ENCODE results near the gene UBD. TPM values are rescaled to one million over a fixed set of nuclear protein-coding genes. Genes with fewer than 3 reads are reported as not detected.

The UBD gene
- total and polyA plus RNA-seq, 2 of the 13 experiments (the other 11 are each of a cell fraction or from before 2014, with no cell fraction given), result 13.9 to 172 TPM

DNA sequence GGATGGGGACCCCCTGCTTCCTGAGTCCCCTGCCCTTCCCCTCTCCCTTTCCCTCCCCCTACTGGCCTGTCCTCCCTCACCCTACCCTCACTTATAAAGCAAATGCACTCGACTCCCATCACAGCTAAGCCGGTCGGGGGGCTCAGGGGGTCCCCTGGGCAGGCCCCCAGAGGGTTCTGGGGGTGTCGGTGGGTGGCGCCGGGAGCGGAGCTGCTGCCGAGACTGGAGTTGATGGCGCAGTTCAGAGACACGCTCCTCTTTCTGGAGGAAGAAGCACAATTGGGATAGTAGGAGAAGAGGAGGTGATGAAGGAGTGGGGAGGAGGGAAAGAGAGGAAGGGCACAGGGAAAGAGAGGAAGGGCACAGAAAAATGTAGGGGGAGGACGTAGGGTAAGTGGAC, 43.9 kb upstream of the UBD start:
- Histone ChIP-seq H3K27ac (ENCODE audit: extremely low read length, insufficient read depth, low read length) (no peak overlapping the region), H3K27me3 (ENCODE audit: control insufficient read depth in 1 of 2, insufficient read depth in 2 of 2, low read length in 2 of 2) (peaks cover 0 to 14% of the 10 kb centered on the region in 2 experiments; a peak in 1 of 5 replicates), H4K20me1 (ENCODE audit: insufficient read depth, low read length) (no peaks in the 10 kb centered on the region), H3K36me3 (replicated peaks in 1 of 2; ENCODE audit: control insufficient read depth in 1 of 2, insufficient read depth in 2 of 2, low read length in 2 of 2) (no peaks in the 10 kb centered on the region), H3K4me1 (ENCODE audit: insufficient read depth, low read length) (no peaks in the 10 kb centered on the region), H3K4me3 (replicated peaks in 1 of 3; ENCODE audit: insufficient read depth in 1 of 3, low read depth in 2 of 3, low read length in 3 of 3) (no peak overlapping the region), H3K4me2 (ENCODE audit: low read depth, low read length) (no peak overlapping the region), H3K9ac (ENCODE audit: insufficient read depth, low read depth, low read length) (no peak overlapping the region), H2AFZ (ENCODE audit: low read length) (no peak overlapping the region), H3K79me2 (ENCODE audit: insufficient read depth, low read length) (no peaks in the 10 kb centered on the region), H3K9me3 (ENCODE audit: low read length) (no peaks in the 10 kb centered on the region)
- FAIRE-seq (no peak), DNase-seq (ENCODE audit: low spot score) (no peak), ATAC-seq (no peak)
- in situ Hi-C loops (cut with HindIII; ENCODE audit: extremely low pct_ligation_motif_present, low pct_unique_long_range_greater_than_20kb), result no loop called here
- TF ChIP-seq ZNF75D (CRISPR knock-in tag; IDR thresholded peaks at IDR 0.05; ENCODE audit: borderline replicate concordance) (no peak), PRMT3 (CRISPR knock-in tag; IDR thresholded peaks at IDR 0.05; ENCODE audit: borderline replicate concordance, low read depth) (no peak), ZNF101 (CRISPR knock-in tag; IDR thresholded peaks at IDR 0.05; ENCODE audit: borderline replicate concordance, low read depth) (no peak), RARA (CRISPR knock-in tag; IDR thresholded peaks at IDR 0.05) (no peak), ZNF724P (CRISPR knock-in tag; IDR thresholded peaks at IDR 0.05; ENCODE audit: borderline replicate concordance) (no peak), ZFP1 (CRISPR knock-in tag; IDR thresholded peaks at IDR 0.05) (no peak), ZNF343 (CRISPR knock-in tag; IDR thresholded peaks at IDR 0.05) (no peak), FLYWCH1 (CRISPR knock-in tag; IDR thresholded peaks at IDR 0.05) (no peak), THAP8 (CRISPR knock-in tag; IDR thresholded peaks at IDR 0.05; ENCODE audit: borderline replicate concordance) (no peak), ZNF670 (CRISPR knock-in tag; IDR thresholded peaks at IDR 0.05; ENCODE audit: borderline replicate concordance) (no peak), NR2F1 (CRISPR knock-in tag; IDR thresholded peaks at IDR 0.05) (no peak), TOPORS (CRISPR knock-in tag; IDR thresholded peaks at IDR 0.05) (no peak), GABPA (IDR thresholded peaks at IDR 0.05; ENCODE audit: low read depth, low read length) (no peak), GABPA (CRISPR knock-in tag; IDR thresholded peaks at IDR 0.05; ENCODE audit: low read depth) (no peak), ZNF776 (CRISPR knock-in tag; IDR thresholded peaks at IDR 0.05) (no peak), TBX2 (CRISPR knock-in tag; IDR thresholded peaks at IDR 0.05; ENCODE audit: borderline replicate concordance) (no peak), SP1 (IDR thresholded peaks at IDR 0.05) (no peak), SP1 (CRISPR knock-in tag; IDR thresholded peaks at IDR 0.05) (no peak), ZMYM2 (CRISPR knock-in tag; IDR thresholded peaks at IDR 0.05) (no peak)
- TF ChIP-seq, protein P1, sequence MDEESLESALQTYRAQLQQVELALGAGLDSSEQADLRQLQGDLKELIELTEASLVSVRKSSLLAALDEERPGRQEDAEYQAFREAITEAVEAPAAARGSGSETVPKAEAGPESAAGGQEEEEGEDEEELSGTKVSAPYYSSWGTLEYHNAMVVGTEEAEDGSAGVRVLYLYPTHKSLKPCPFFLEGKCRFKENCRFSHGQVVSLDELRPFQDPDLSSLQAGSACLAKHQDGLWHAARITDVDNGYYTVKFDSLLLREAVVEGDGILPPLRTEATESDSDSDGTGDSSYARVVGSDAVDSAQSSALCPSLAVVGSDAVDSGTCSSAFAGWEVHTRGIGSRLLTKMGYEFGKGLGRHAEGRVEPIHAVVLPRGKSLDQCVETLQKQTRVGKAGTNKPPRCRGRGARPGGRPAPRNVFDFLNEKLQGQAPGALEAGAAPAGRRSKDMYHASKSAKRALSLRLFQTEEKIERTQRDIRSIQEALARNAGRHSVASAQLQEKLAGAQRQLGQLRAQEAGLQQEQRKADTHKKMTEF (CRISPR knock-in tag; IDR thresholded peaks at IDR 0.05), result no peak
- CTCF ChIA-PET (ENCODE audit: low intra/inter-chr PET ratio, low total read pairs), result interaction anchor here (1.8 kb wide), 1 partner anchor 228 kb away, joined by 4 read pairs; the partner anchor contains the start of gene OR12D3
- POLR2A ChIA-PET, result no interaction called here
- intact Hi-C loops (cut with micrococcal nuclease; ENCODE audit: unreplicated experiment), result no loop called here
- WGBS (ENCODE audit: low lambda C conversion rate), result 7% methylated on average over 11 of the region's 11 CpGs
- BruUV-seq (replicated peaks), result no TSS peak

Data from HepG2 (cell line).